ENCODE data around the gene MAP2K5. TPM values are rescaled to one million over a fixed set of nuclear protein-coding genes. Genes with fewer than 3 reads are reported as not detected.

Gene MAP2K5
- total RNA-seq, 4 donors from 2014 or later, result 7.7 to 15.1 (median 12.0) TPM

DNA sequence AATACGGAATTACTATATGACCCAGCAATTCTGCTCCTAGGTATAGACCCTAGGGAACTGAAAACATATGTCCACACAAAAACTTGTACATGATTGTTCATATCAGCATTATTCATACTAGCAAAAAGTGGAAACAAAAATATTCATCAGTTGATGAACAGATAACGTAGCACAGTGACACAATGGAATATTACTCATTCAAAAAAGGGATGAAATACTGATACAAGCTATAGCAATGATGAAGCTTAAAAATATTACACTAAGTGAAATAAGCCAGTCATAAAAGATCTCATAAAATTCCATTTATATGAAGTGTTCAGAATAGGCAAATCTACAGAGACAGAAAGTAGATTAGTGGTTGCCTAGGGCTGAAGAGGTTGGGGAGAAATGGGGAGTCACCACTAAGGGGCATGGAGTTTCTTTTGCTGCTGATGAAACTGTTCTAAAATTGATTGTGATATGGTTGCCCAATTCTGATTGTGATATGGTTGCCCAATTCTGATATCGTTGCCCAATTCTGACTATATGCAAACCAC is 11.1 kb upstream of the MAP2K5 start:
- Histone ChIP-seq H3K9me3 (no peaks in the 10 kb centered on the region), H3K4me1 (no peaks in the 10 kb centered on the region), H3K27ac (no peak overlapping the region), H3K27me3 (no peaks in the 10 kb centered on the region), H3K4me3 (no peak overlapping the region), H3K36me3 (peaks cover 0 to 28% of the 10 kb centered on the region in 2 donors)
- 71 to 76% methylated on average over 2 to 3 of the region's 3 CpGs for WGBS, 2 donors (ENCODE audit: low coverage in 1 of 2)
- ATAC-seq, result no peak
- no peak for TF ChIP-seq POLR2AphosphoS5 (IDR thresholded peaks at IDR 0.05)
- TF ChIP-seq POLR2A (IDR thresholded peaks at IDR 0.05), result no peak
- no peak for TF ChIP-seq EP300 (IDR thresholded peaks at IDR 0.05)
- TF ChIP-seq, protein P1, sequence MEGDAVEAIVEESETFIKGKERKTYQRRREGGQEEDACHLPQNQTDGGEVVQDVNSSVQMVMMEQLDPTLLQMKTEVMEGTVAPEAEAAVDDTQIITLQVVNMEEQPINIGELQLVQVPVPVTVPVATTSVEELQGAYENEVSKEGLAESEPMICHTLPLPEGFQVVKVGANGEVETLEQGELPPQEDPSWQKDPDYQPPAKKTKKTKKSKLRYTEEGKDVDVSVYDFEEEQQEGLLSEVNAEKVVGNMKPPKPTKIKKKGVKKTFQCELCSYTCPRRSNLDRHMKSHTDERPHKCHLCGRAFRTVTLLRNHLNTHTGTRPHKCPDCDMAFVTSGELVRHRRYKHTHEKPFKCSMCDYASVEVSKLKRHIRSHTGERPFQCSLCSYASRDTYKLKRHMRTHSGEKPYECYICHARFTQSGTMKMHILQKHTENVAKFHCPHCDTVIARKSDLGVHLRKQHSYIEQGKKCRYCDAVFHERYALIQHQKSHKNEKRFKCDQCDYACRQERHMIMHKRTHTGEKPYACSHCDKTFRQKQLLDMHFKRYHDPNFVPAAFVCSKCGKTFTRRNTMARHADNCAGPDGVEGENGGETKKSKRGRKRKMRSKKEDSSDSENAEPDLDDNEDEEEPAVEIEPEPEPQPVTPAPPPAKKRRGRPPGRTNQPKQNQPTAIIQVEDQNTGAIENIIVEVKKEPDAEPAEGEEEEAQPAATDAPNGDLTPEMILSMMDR (IDR thresholded peaks at IDR 0.05), result no peak

DNA sequence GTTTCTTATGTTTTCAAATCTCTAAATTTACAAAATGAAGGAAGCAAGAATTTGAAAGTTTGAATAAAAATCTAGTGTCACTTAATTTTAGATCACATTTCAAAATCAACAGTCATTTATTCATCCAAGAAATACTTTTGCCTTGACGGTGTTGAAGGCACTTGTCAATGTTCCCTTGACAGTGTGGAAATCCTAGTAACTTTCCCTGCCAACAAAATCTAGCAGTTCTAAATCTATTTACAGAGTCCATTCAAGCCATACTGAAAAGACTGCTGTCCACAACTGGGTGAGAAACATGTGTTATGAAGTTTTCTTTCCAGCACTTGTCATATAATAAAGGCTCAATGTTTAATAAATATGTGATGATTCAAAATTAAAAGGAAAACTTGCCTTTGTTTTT is 8.6 kb upstream of the MAP2K5 start:
- ATAC-seq, result no peak
- Histone ChIP-seq H3K4me1 (no peaks in the 10 kb centered on the region), H3K36me3 (peaks cover 0 to 9% of the 10 kb centered on the region in 2 donors), H3K9me3 (no peaks in the 10 kb centered on the region), H3K27me3 (no peaks in the 10 kb centered on the region), H3K4me3 (no peak overlapping the region), H3K27ac (no peak overlapping the region)
- no peak for TF ChIP-seq POLR2AphosphoS5 (IDR thresholded peaks at IDR 0.05)
- TF ChIP-seq POLR2A (IDR thresholded peaks at IDR 0.05), result no peak
- no peak for TF ChIP-seq EP300 (IDR thresholded peaks at IDR 0.05)
- 68 to 86% methylated on average over 1 of the region's 1 CpG for WGBS, 2 donors (ENCODE audit: low coverage in 1 of 2)

DNA sequence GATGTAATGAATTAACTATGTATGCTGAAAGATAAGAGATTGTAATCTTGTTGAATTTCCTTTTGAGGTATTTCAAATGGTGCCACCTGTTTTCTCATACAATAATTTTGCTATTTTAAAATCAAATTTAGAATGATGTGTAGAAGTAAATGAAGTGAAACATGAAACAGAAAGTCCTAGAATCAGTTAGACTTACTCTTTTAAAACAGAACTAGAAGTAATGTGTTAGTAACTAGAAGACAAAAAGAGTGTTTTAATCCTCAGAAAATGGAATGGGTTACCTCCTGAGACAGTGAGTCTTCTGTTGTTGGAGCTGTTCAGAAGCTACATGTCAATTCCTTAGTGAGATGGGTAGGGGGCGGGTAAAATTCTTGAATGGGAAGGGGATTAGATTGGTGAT is 8.1 kb upstream of the MAP2K5 start:
- TF ChIP-seq POLR2AphosphoS5 (IDR thresholded peaks at IDR 0.05) (no peak), POLR2A (IDR thresholded peaks at IDR 0.05) (no peak), EP300 (IDR thresholded peaks at IDR 0.05) (no peak)
- TF ChIP-seq, protein P1 (IDR thresholded peaks at IDR 0.05), result no peak
- Histone ChIP-seq H3K4me1 (no peaks in the 10 kb centered on the region), H3K27me3 (no peaks in the 10 kb centered on the region), H3K36me3 (peaks cover 0 to 6% of the 10 kb centered on the region in 2 donors), H3K27ac (no peak overlapping the region), H3K4me3 (no peak overlapping the region), H3K9me3 (no peaks in the 10 kb centered on the region)
- no peak for ATAC-seq
- WGBS, 2 donors (ENCODE audit: low coverage in 1 of 2), result 83 to 100% methylated on average over 1 of the region's 1 CpG

DNA sequence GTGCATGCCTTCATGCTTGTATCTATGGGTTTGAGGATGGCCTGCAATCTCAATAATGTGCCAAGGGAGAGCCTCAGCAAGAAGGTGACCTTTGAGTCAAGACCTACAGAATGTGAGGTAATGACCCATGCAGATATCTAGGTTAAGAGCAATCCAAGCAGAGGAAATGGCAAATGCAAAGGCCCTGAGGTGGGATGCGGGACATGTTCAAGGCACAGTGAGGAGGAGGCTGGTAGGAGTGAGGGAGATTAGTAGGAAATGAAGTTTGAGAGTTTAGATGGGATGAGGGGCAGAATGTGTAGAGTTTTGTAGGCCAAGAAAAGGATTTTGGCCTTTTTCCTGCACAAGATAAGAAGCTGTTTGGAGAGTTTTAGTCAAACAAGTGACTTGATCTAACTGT is 4.7 kb upstream of the MAP2K5 start:
- H3K9me3 ChIP-seq, result no peaks in the 10 kb centered on the region
- WGBS, 2 donors (ENCODE audit: low coverage in 1 of 2), result 100% methylated on average over 1 of the region's 1 CpG

DNA sequence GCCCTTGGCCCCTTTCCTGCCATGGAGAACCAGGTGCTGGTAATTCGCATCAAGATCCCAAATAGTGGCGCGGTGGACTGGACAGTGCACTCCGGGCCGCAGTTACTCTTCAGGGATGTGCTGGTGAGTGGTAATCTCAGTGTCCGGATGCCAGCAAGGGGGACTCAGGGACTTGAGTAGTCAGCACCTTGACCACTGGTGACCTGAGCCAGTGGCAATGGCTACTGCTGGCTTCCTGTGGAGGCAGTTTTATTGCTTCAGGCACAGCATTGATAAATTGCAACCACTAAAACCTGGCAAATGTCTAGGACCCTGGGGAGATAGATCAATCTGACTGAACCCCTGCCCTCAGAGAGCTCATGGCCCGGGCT is 830 bp downstream of the MAP2K5 start:
- ATAC-seq, result peak; percentile 18
- Histone ChIP-seq H3K9me3 (no peaks in the 10 kb centered on the region), H3K27ac (peak overlapping the region; percentile 60 to 91 (median 88)), H3K4me3 (peak overlapping the region; percentile 68 to 87), H3K27me3 (no peaks in the 10 kb centered on the region), H3K36me3 (peaks cover 0 to 19% of the 10 kb centered on the region in 2 donors), H3K4me1 (peaks cover 0 to 51% (median 8%) of the 10 kb centered on the region in 3 donors)
- 33% methylated on average over 1 of the region's 7 CpGs; no CpG with 5 or more reads in 1 of the 2 donors for WGBS, 2 donors (ENCODE audit: low coverage in 1 of 2)
- TF ChIP-seq POLR2A (IDR thresholded peaks at IDR 0.05), result no peak
- TF ChIP-seq EP300 (IDR thresholded peaks at IDR 0.05), result no peak
- TF ChIP-seq, protein P1 (IDR thresholded peaks at IDR 0.05), result no peak
- no peak for TF ChIP-seq POLR2AphosphoS5 (IDR thresholded peaks at IDR 0.05)

More for the DNA sequence above, 4.7 kb upstream of the MAP2K5 start:
- no peak for ATAC-seq
- peaks cover 0 to 9% (median 0%) of the 10 kb centered on the region in 3 donors for H3K4me1 ChIP-seq
- H3K27ac ChIP-seq, result no peak overlapping the region
- H3K36me3 ChIP-seq, result no peaks in the 10 kb centered on the region
- H3K27me3 ChIP-seq, result no peaks in the 10 kb centered on the region
- TF ChIP-seq POLR2A (IDR thresholded peaks at IDR 0.05), result no peak
- TF ChIP-seq, protein P1 (IDR thresholded peaks at IDR 0.05), result no peak
- TF ChIP-seq EP300 (IDR thresholded peaks at IDR 0.05), result no peak
- no peak for TF ChIP-seq POLR2AphosphoS5 (IDR thresholded peaks at IDR 0.05)
- H3K4me3 ChIP-seq, result no peak overlapping the region
